HG03196 (cell line): ENCODE results near the gene MKNK2.
"Not testable (repeated sequence)": the region's sequence is repeated elsewhere in the genome, so short reads cannot be mapped to it uniquely, and the experiment has no call there.

Experiments used
- ATAC-seq: cut with Tn5 transposase; IDR thresholded peaks from one replicate; pipeline ENCODE4 v1.9.1; 2021; ENCODE audit not compliant: unreplicated experiment

Gene MKNK2

GRCh38 chr19:2044709-2045500, 6.1 kb downstream of the MKNK2 start:
- ATAC-seq: no peak

- ATAC-seq: no peak
These were observed 6.9 kb downstream of the MKNK2 start for GRCh38 chr19:2043961-2044708.

- no peak for ATAC-seq
These were observed 7.8 kb downstream of the MKNK2 start for GRCh38 chr19:2043251-2043641.

DNA sequence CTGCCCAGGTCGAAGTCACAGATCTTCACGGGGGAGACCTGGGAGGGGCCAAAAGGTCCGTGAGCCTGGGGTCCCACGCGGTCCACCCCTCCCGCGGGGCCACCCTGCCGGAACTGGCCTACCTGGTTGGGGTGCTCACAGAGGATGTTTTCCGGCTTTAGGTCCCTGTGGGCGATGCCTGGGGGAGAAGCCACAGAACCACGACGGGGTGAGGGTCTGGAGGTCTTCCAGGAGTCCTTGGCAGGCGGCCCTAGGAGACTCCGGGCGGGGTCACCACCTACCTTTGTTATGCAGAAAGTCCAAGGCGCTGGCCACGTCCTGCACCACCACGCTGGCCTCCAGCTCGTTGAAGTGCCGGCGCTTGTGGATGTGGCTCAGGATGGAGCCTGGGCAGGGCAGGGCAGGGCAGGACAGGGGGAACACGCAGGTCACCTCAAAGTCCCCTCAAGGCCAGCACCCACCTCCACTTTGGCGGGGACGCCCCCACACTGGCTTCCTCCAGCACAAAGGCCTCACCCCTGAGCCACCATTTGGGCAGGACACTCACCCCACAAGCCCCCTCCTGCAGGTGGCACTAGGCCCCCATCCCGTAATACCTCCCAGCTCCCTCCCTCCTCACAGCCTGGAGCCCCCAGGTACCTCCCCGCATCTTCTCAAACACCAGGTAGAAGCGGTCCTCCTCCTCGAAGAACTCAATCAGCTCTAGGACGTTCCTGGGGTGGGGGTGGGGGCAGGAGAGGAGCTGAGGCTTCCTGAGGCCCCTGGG, 8.4 kb downstream of the MKNK2 start:
- ATAC-seq: peak; percentile 12

GRCh38 chr19:2041683-2042484, 9.2 kb downstream of the MKNK2 start:
- ATAC-seq: peak; percentile 37

DNA sequence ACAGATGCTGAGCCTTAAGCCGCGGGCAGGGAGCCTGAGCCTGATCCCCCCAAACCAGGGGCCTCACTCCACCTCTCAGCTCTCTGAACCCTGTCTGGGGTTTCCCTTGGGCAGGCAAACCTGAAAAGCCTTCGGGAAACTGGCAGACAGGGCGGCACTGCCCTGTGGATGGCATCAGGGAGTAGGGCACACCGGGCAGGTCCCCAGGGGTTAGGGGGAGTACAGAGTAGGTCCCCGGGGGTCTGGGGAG, 9.7 kb downstream of the MKNK2 start:
- ATAC-seq: no peak

DNA sequence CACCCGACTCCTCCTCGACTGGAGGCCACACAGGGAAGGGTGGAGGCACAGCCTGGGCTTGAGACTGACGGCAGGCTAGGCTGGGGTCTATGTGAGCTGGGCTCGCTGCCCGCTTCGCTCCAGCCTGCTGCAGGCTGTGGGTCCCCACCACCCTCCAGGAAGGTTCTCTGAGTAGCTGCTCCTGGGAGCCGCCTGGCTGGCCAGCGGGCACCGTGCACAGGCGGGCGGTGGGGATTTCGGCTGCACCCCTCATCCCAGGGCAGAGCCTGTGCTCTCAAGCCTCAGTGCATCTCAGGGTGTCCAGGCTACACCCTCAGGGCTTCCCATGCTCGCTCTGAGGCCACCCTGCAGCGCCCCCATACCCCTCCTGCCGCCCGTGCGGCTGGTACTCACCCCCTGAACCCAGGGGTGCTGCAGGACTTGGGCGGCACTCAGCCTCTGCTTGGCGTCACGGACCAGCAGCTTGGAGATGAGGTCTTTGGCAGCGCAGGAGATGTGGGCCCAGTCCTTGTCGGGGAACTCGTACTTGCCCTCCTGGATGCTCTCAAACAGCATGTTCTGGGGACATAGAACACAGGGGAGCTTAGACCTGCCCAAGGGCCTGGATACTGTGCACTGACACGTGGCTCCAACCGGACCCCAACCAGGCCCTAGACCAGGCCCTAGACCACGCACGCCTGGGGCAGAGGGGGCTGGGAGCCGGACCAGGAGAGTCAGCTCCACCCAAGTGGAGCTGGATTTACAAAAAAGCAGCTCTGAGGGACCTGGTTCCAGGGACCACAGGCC, 10.2 kb downstream of the MKNK2 start:
- no peak for ATAC-seq

DNA sequence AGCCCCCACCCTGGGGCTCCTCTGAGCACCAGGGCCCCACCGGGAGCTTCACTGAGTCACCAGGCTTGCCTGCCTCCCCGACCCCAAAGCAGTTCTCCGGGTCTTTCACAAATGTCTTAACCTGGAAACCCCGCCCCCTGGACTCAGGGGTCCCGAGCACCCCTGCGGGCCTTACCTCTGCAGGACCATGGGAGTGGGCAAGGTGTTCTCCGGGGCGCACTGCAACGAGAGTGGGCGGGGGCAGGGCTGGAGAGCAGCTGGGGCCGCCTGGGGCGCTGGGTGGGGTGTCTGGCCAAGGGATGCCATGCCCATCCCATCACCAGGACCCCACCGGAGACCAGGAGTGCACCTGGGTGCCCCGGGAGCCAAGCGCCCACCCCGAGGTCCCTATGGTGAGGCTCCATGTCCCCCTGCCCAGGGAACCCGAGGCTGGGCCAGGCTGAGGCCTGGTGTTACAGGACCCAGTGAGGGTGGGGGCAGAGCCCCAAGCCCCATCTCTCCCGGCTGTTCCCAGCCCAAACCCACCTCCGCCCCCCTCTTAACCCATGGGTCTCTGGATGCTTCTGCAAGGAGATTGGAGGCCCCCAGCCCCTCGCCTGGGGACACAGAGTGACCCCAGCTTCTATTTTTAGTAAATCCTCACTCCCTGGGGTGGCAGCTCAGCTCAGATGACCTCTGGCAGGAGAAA, 10.9 kb downstream of the MKNK2 start:
- no peak for ATAC-seq

GRCh38 chr19:2039089-2039958, 11.7 kb downstream of the MKNK2 start:
- no peak for ATAC-seq

- ATAC-seq: no peak
These were observed 12.6 kb downstream of the MKNK2 start for GRCh38 chr19:2038284-2039088.

- ATAC-seq: no peak
These were observed 13.3 kb downstream of the MKNK2 start for GRCh38 chr19:2037651-2038255.

DNA sequence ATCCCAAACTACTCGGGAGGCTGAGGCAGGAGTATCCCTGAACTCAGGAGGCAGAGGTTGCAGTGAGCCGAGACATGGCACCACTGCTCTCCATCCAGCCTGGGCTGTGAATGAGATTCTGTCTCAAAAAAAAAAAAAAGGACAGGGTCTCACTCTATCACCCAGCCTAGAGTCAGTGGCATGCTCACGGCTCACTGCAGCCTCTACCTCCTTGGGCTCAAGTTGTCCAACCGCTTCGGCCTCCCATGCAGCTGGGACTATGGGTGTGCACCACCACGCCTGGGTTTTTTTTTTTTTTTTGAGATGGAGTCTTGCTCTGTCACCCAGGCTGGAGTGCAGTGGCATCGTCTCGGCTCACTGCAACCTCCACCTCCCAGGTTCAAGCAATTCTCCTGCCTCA, 14.6 kb downstream of the MKNK2 start:
- no peak for ATAC-seq

- no peak for ATAC-seq
These were observed 15.5 kb downstream of the MKNK2 start for GRCh38 chr19:2035590-2035991.

DNA sequence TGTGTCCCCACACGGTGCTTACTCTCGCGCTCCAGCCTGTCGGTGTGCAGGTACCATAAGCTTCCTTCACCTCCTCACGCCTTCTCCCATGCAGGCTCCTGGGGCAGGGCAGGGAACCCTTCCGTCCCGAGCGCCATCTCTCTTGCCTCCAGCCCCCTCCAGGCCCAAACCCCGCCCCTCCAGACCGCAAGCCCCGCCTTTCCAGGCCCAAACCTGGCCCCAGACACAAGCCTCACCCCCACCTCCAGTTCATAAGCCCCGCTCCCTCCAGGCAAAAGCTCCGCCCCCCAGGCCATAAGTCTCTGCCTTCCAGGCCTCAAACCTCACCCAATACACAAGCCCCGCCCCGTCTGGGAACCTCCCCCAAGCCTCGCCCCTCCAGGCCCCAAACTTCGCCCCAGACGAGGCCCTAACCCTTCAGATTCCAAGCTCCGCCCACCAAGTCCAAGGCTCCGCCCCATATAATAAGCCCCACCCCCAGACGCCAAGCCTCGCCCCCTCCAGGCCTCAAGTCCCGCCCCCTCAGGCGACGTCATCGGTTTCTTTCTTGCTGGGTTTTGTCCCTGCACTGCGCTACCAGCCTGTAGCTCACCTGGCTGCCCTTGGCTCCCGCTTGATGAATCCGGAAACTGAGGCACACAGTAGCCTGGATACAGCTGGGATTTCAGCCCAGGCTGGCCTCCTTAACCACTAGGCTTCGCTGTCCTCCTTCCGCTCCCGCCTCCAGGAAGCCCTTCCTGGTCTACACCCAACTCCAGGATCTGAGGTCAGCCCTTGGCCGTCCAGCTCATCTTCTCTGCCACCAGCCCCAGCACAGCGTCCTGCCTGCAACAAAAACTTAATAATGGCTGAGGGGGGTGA, 16.1 kb downstream of the MKNK2 start:
- no peak for ATAC-seq

- not testable (repeated sequence) for ATAC-seq
These were observed 16.8 kb downstream of the MKNK2 start for GRCh38 chr19:2034253-2034652.

GRCh38 chr19:2033825-2034159, 17.3 kb downstream of the MKNK2 start:
- ATAC-seq: no peak
